H9 (cell line): ENCODE data around the gene LIX1L. TPM values are rescaled to one million over a fixed set of nuclear protein-coding genes. Genes with fewer than 3 reads are reported as not detected.

ENCODE experiments used
- DNase-seq: peaks from one replicate; pipeline ENCODE4 v3.0.0-alpha.2; 2017
- H2AFZ ChIP-seq: one replicate; pipeline ENCODE4 v1.6.1; 2013; ENCODE audit warnings: mild to moderate bottlenecking, low read length, control low read depth, moderate library complexity
- H2AK5ac ChIP-seq: 2 replicates; pipeline ENCODE4 v1.6.1; 2013; ENCODE audit warnings: low read length, control low read depth, mixed read lengths; ENCODE audit not compliant: insufficient read length
- H2BK120ac ChIP-seq: one replicate; pipeline ENCODE4 v1.6.1; 2013; ENCODE audit warnings: low read depth, mild to moderate bottlenecking, low read length, control low read depth, inconsistent platforms; ENCODE audit not compliant: poor library complexity, severe bottlenecking
- H2BK12ac ChIP-seq: 2 replicates; pipeline ENCODE4 v1.6.1; 2013; ENCODE audit warnings: low read length, control low read depth, mixed read lengths, low read depth; ENCODE audit not compliant: insufficient read length
- H2BK15ac ChIP-seq: 2 replicates; pipeline ENCODE4 v1.6.1; 2013; ENCODE audit warnings: low read depth, low read length, control low read depth
- H2BK20ac ChIP-seq: one replicate; pipeline ENCODE4 v1.6.1; 2013; ENCODE audit warnings: low read depth, mild to moderate bottlenecking, low read length, control low read depth, inconsistent platforms; ENCODE audit not compliant: poor library complexity, severe bottlenecking
- H2BK5ac ChIP-seq: 2 replicates; pipeline ENCODE4 v1.6.1; 2013; ENCODE audit warnings: low read length, control low read depth, mixed read lengths; ENCODE audit not compliant: insufficient read length
- H3K14ac ChIP-seq: 2 replicates; pipeline ENCODE4 v1.6.1; 2013; ENCODE audit warnings: low read length, control low read depth; ENCODE audit not compliant: insufficient read depth
- H3K18ac ChIP-seq: 2 replicates; pipeline ENCODE4 v1.6.1; 2013; ENCODE audit warnings: low read depth, mild to moderate bottlenecking, mixed read lengths, low read length, control low read depth; ENCODE audit not compliant: insufficient read length
- H3K23ac ChIP-seq: 2 replicates; pipeline ENCODE4 v1.6.1; 2013; ENCODE audit warnings: low read length, control low read depth, mixed read lengths, low read depth; ENCODE audit not compliant: insufficient read length
- H3K23me2 ChIP-seq: 2 replicates; pipeline ENCODE4 v1.6.1; 2013; ENCODE audit warnings: low read depth, mild to moderate bottlenecking, mixed read lengths, low read length, control low read depth; ENCODE audit not compliant: insufficient read length, poor library complexity, severe bottlenecking
- H3K27ac ChIP-seq: 2 replicates; pipeline ENCODE4 v1.5.1; 2013; ENCODE audit warnings: low read length, control low read depth, mixed read lengths, low read depth; ENCODE audit not compliant: insufficient read length
- H3K27me3 ChIP-seq: 2 replicates; pipeline ENCODE4 v1.6.1; 2013; ENCODE audit warnings: low read length, control low read depth, inconsistent platforms; ENCODE audit not compliant: insufficient read depth
- H3K4ac ChIP-seq: 2 replicates; pipeline ENCODE4 v1.6.1; 2013; ENCODE audit warnings: low read depth, mild to moderate bottlenecking, control low read depth, inconsistent platforms, low read length, moderate library complexity
- H3K4me1 ChIP-seq: 2 replicates; pipeline ENCODE4 v1.6.1; 2013; ENCODE audit warnings: low read length, control low read depth, inconsistent platforms; ENCODE audit not compliant: insufficient read depth
- H3K4me2 ChIP-seq: 2 replicates; pipeline ENCODE4 v1.6.1; 2013; ENCODE audit warnings: low read length, control low read depth, mixed read lengths; ENCODE audit not compliant: insufficient read length, insufficient read depth
- H3K56ac ChIP-seq: 2 replicates; pipeline ENCODE4 v1.6.1; 2013; ENCODE audit warnings: low read depth, mild to moderate bottlenecking, mixed read lengths, low read length, control low read depth; ENCODE audit not compliant: insufficient read length
- H3K79me1 ChIP-seq: 2 replicates; pipeline ENCODE4 v1.6.1; 2013; ENCODE audit warnings: low read depth, mild to moderate bottlenecking, moderate library complexity, low read length, control low read depth, inconsistent platforms; ENCODE audit not compliant: insufficient read depth, poor library complexity, severe bottlenecking
- H3K79me2 ChIP-seq: 2 replicates; pipeline ENCODE4 v1.6.1; 2013; ENCODE audit warnings: low read length, control low read depth, inconsistent platforms; ENCODE audit not compliant: insufficient read depth
- H3K9ac ChIP-seq: 2 replicates; pipeline ENCODE4 v1.6.1; 2013; ENCODE audit warnings: low read length, control low read depth, mixed read lengths; ENCODE audit not compliant: insufficient read length; ENCODE audit errors: extremely low read depth
- H3K9me3 ChIP-seq: one replicate; pipeline ENCODE4 v1.6.1; 2013; ENCODE audit warnings: low read depth, low read length, inconsistent platforms; ENCODE audit not compliant: control insufficient read depth
- H3T11ph ChIP-seq: one replicate; pipeline ENCODE4 v1.6.1; 2013; ENCODE audit warnings: mild to moderate bottlenecking, low read length, control low read depth, inconsistent platforms
- H4K20me1 ChIP-seq: one replicate; pipeline ENCODE4 v1.6.1; 2013; ENCODE audit not compliant: control insufficient read depth, insufficient read length, insufficient read depth
- H4K5ac ChIP-seq: 2 replicates; pipeline ENCODE4 v1.6.1; 2013; ENCODE audit warnings: low read depth, mild to moderate bottlenecking, mixed read lengths, low read length, control low read depth; ENCODE audit not compliant: insufficient read length
- H4K8ac ChIP-seq: replicated peaks from 2 replicates; pipeline ENCODE4 v1.6.1; 2013; ENCODE audit warnings: low read length, control low read depth, mixed read lengths, low read depth; ENCODE audit not compliant: insufficient read length
- H4K91ac ChIP-seq: 2 replicates; pipeline ENCODE4 v1.6.1; 2013; ENCODE audit warnings: low read depth, mild to moderate bottlenecking, moderate library complexity, mixed read lengths, low read length, control low read depth; ENCODE audit not compliant: insufficient read length
- H3K27ac Mint-ChIP-seq, 3 experiments: 2 replicates in 2 of 3; 3 replicates in 1 of 3; pipeline ENCODE4 v1.8.0; 2020 to 2021; ENCODE audit warnings: mixed read lengths in 3 of 3, mild to moderate bottlenecking in 1 of 3, moderate library complexity in 1 of 3
- H3K27me3 Mint-ChIP-seq: 2 replicates; pipeline ENCODE4 v1.8.0; 2021; ENCODE audit warnings: low read depth, mild to moderate bottlenecking, moderate library complexity, mixed read lengths
- H3K36me3 Mint-ChIP-seq, 3 experiments: 2 replicates in 2 of 3; 3 replicates in 1 of 3; pipeline ENCODE4 v1.8.0; 2020 to 2021; ENCODE audit warnings: low read depth in 3 of 3, mixed read lengths in 3 of 3; ENCODE audit not compliant: insufficient read depth in 1 of 3
- H3K4me1 Mint-ChIP-seq, 2 experiments: 2 replicates each; pipeline ENCODE4 v1.8.0; 2020; ENCODE audit warnings: mixed read lengths in 2 of 2
- H3K4me3 Mint-ChIP-seq, 2 experiments: 2 replicates in 1 of 2; 3 replicates in 1 of 2; pipeline ENCODE4 v1.8.0; 2020 to 2021; ENCODE audit warnings: mild to moderate bottlenecking in 2 of 2, mixed read lengths in 2 of 2, moderate library complexity in 1 of 2
- H3K9me3 Mint-ChIP-seq, 2 experiments: 2 replicates in 1 of 2; 3 replicates in 1 of 2; pipeline ENCODE4 v1.8.0; 2020; ENCODE audit warnings: mild to moderate bottlenecking in 2 of 2, mixed read lengths in 2 of 2, moderate library complexity in 1 of 2
- CTCF ChIP-seq: fragments of 200-600 bp; sonication (generic); conservative IDR thresholded peaks from 3 replicates; pipeline ENCODE4 v1.8.0; 2021; ENCODE audit warnings: antibody characterized with exemption, mild to moderate bottlenecking
- WGBS: extraction: QIAGEN DNeasy Blood & Tissue Kit; methylation state at CpG from one replicate; pipeline ENCODE4 v1.1.7; 2013; ENCODE audit warnings: missing lambda C conversion rate, low lambda C conversion rate, mixed read lengths; ENCODE audit not compliant: insufficient read length; ENCODE audit errors: extremely low coverage; 5-methylcytosine and 5-hydroxymethylcytosine counted together
- long read RNA-seq: library from polyadenylated mRNA; unstranded; transcript quantifications from one replicate; pipeline ENCODE4 v2.0.0, GENCODE V29; 2020
- total RNA-seq: library from RNA; stranded (reverse); gene quantifications from 2 replicates; pipeline ENCODE4 v1.2.1, GENCODE V29; 2021

LIX1L gene
- 5.9 TPM in 2 replicates for total RNA-seq
- long read RNA-seq, partial matches to known transcripts: 0 of 4 reads
- long read RNA-seq, other reads (novel, unspliced or antisense): 3 of 4 reads

- no peaks in the 10 kb centered on the region for H3K79me1 ChIP-seq
- H3K79me2 ChIP-seq: no peaks in the 10 kb centered on the region
- H2AK5ac ChIP-seq: no peak within 1 kb of the TSS
- H4K91ac ChIP-seq: no peak within 1 kb of the TSS
- H3K9ac ChIP-seq: no peak within 1 kb of the TSS
- Mint-ChIP-seq H3K4me3 (peak within 1 kb of the TSS; percentile 77 to 84), H3K27me3 (peaks cover 66% of the 10 kb centered on the region), H3K27ac (no peak within 1 kb of the TSS), H3K36me3 (no peaks in the 10 kb centered on the region; a peak in 1 of 7 replicates), H3K4me1 (peaks cover 32 to 33% of the 10 kb centered on the region in 2 experiments), H3K9me3 (no peaks in the 10 kb centered on the region)
- H3K23ac ChIP-seq: no peak within 1 kb of the TSS
- no peak for TF ChIP-seq CTCF
- H2BK15ac ChIP-seq: no peak within 1 kb of the TSS
- peak within 1 kb of the TSS; percentile 92 for H3K4me2 ChIP-seq
- H3T11ph ChIP-seq: no peak within 1 kb of the TSS
- H2AFZ ChIP-seq: no peak within 1 kb of the TSS
- WGBS: no CpG with 5 or more reads among the region's 60 CpGs
- no peak within 1 kb of the TSS for H3K27ac ChIP-seq
- no peak within 1 kb of the TSS for H2BK20ac ChIP-seq
- H2BK120ac ChIP-seq: no peak within 1 kb of the TSS
- H2BK12ac ChIP-seq: no peak within 1 kb of the TSS
- no peaks in the 10 kb centered on the region for H3K9me3 ChIP-seq
- H3K18ac ChIP-seq: no peak within 1 kb of the TSS
- H2BK5ac ChIP-seq: no peak within 1 kb of the TSS
- no peak within 1 kb of the TSS for H3K56ac ChIP-seq
- H3K23me2 ChIP-seq: peaks cover 22% of the 10 kb centered on the region
- H3K27me3 ChIP-seq: peaks cover 32% of the 10 kb centered on the region; the same call in 1 of the 2 replicates
- H4K8ac ChIP-seq: no peak within 1 kb of the TSS
- H3K4me1 ChIP-seq: peaks cover under 1% of the 10 kb centered on the region; the same call in 1 of the 2 replicates
- no peak within 1 kb of the TSS; the same call in 1 of the 2 replicates for H3K14ac ChIP-seq
- H4K5ac ChIP-seq: no peak within 1 kb of the TSS
- no peaks in the 10 kb centered on the region for H4K20me1 ChIP-seq
- peak; percentile 97 for DNase-seq
- no peak within 1 kb of the TSS for H3K4ac ChIP-seq
Observed at GRCh38 chr1:145957443-145958319, at the start of gene LIX1L. LIX1L (minus strand) TSS chr1:145958017; CDS start chr1:145957927, 90 bp downstream.
